GM21529 (cell line): Measurements from ENCODE around the gene PRKCA.
"Not testable (repeated sequence)": the region's sequence is repeated elsewhere in the genome, so short reads cannot be mapped to it uniquely, and the experiment has no call there.

ENCODE experiments used
- ATAC-seq: cut with Tn5 transposase; IDR thresholded peaks from one replicate; pipeline ENCODE4 v1.9.1; 2021; ENCODE audit not compliant: unreplicated experiment

Gene PRKCA

DNA sequence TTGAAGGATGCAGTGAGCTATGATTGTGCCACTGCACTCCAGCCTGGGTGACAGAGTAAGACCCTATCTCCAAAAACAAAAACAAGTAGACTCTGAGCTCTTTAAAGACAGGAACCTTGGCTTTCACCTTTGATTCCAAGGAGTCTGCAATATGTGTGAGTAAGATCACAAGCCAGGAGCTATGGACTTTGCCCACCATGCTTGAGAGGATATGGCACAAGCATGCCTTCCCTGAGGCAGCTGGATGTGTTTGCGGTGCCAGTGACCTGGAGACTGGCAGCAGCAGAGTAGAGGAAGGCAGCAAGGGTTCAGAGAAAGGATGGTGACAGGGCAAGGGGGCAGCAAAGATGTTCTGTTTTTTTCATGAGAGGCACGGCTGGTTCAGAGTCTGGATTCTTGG lies 14.5 kb upstream of the PRKCA start:
- no peak for ATAC-seq

DNA sequence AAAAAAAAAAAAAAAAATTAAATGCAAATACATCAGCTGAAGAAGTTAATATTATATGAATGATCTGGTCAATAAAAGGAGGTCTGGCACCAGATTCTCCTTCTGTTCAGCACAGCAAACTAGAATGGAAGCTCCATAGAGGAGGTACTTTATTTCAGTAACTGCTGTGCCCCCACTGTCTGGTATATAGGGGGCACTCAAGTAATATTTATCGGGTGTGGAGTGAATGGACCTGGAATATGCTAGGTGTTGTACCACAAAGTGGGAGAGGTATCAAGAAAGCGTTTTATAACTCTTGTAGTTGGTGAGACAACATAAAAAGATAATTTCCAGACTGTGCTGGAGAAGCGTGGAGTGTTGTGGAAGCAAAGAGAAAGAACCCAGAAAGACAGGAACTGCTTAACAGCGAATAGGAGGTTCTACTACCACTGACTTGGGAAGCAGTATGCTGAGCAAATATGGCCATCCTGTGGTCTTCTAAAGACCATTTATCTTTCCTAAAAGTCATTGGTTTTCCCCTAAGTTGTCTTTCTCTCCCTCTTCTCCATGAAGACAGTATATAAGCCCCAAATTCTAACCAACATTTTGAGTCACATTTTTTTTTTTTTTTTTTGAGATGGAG lies 12.2 kb upstream of the PRKCA start:
- no peak for ATAC-seq

DNA sequence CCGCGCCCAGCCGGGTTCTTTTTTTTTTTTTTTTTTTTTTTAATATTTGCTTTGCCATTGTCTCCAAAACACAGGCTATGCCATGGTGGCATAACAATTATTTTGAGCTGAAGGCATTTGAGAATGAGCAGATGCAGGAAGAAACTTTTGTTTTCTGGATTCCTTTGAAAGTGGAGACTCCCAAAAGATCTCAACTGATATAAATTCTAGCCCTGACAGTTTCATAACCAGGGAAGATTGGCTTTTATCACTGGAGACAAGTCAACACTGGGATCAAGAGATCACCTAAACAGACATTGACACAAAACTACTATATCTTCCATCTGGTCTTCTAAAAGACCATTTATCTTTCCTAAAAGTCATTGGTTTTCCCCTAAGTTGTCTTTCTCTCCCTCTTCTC lies 10.1 kb upstream of the PRKCA start:
- ATAC-seq, result no peak

- no peak for ATAC-seq
Measured at GRCh38 chr17:66296289-66296725, 6.1 kb upstream of the PRKCA start.

GRCh38 chr17:66297443-66297842 lies 5.0 kb upstream of the PRKCA start:
- ATAC-seq, result not testable (repeated sequence)

- ATAC-seq, result no peak
Measured at GRCh38 chr17:66299711-66300110, 2.7 kb upstream of the PRKCA start.

DNA sequence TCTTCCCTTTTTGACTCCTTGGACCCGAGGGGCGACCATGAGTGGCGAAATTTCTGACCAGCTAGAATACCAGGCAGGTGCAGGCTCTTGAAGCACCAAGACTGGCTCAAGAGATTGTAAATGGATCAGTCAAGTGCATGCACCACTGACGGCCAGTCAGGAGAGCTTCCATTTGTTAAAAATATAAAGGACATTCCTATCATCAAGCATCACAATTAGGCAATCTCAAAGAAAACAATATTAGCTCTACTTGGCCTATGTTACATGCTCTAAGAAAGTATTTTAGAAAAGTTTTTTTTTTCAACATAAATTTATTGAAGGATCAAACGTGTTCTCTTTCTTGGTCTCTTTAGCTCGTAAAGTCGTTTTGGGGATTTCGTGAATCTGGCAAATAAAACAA lies 1.5 kb upstream of the PRKCA start:
- ATAC-seq, result no peak

DNA sequence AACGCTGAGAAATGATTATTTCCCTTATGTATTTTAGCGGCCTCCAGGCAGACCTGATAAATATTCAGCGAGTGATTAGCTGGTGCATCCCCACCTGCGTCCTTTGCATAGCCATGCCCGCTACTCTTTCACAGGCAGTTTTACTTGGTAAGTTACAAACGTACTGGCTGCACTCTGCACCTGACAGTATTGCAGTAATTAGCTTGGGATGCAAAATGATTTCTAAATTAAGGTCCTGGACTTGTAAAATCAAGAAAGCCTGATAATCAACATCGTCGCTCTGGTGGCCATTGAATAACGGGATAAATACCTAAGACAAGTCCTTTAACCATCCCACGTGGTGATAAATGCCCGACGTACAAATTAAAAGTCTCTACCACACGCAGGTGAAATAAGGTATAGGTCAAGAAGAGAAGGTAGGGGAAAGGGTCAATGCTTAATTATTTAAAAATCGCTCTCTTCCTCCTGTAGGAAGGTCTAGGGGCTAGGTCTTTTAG lies 998 bp upstream of the PRKCA start:
- ATAC-seq, result no peak

- peak; percentile 33 for ATAC-seq
Measured at GRCh38 chr17:66302761-66303626, 581 bp downstream of the PRKCA start.

- no peak for ATAC-seq
Measured at GRCh38 chr17:66304304-66305174, 2.1 kb downstream of the PRKCA start.

GRCh38 chr17:66306446-66306845 lies 4.0 kb downstream of the PRKCA start:
- ATAC-seq, result no peak

DNA sequence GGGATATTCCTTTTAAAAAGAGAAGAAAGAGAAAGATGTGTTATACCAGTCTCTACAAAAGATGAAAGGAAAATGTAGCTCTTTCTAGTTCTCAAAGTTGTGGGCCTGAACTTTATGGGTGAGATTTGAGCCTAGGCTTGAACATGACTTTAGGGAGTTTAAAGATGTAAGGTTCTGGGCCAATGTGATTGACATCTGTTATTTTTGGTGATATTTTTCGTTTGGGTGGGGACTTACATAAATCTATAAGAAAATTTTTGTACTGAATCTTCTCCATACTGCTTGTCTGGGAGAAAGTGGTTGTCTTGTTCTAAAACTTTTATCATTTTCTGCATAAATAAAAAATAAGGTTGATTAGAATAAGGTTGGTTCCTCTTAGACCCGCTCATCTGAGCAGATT lies 4.8 kb downstream of the PRKCA start:
- ATAC-seq, result no peak

- ATAC-seq, result no peak
Measured at GRCh38 chr17:66308856-66309255, 6.4 kb downstream of the PRKCA start.

DNA sequence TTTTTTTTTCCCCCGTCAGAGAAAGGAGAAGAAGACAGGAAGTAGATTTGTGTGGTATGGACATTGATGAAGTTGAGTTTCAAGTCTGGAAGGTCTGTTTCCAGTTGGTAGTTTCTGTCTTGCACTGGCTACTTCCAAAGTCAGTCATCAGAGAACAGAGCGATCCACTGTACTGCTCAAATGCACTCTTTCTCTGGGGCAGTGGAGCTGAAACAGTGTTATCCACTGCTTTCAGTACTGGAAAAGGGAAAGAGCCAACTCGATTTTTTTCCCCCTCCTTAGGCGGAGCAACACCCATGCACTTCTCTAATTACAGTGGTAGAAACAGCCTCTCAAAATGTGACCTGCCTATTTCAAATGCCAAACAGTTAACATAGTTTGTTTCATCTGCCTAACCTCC lies 7.4 kb downstream of the PRKCA start:
- ATAC-seq, result no peak

DNA sequence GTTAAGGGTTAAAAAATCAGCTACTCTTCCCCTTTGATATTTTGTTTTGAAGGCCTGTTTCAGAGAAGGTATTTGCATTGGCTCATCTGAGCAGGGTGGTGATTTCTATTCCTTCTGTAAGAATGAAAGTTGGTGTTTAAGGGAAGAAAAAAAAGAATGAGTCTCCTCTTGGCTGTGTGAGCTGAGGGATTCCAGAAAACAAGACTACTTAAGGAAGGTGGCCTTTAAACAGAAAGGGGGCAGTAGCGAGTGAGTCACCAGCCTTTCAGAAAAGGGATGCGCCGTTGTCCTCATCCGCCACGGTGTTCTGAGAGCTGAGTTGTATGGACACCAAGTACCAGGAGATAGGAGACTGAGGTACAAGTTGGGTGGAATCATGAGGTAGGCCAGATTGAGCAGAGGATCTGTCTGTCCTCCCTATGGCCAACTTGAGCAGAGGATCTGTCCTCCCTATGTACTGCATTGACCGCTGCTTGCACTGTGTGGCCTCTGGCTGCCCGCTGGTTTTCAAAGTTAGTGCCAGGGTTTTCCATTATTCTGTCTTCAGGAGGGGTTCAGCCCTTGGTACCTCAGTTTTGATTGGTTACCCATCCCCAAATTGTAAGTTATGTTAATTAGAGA lies 8.2 kb downstream of the PRKCA start:
- ATAC-seq, result no peak

GRCh38 chr17:66312912-66313311 lies 10.5 kb downstream of the PRKCA start:
- no peak for ATAC-seq

GRCh38 chr17:66313325-66313724 lies 10.9 kb downstream of the PRKCA start:
- ATAC-seq, result no peak

GRCh38 chr17:66313995-66314659 lies 11.7 kb downstream of the PRKCA start:
- no peak for ATAC-seq

DNA sequence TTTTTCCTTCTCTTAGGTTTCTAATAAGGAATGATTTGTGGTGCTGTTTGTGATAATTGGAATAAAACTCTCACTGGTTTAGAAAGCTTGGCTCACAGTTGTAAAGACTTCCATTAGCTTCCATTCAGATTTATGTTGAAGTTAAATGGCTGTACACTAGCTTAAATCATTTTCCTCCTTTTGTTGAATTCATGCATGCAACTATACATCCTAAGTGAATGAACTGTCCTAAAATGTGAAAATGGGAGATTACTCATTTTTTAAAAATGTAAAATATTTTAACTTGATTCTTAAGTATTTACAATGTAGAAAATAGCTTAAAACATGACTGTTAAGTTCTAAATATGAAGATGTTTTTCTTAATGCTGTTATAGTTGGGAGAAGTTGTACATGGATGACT lies 15.2 kb downstream of the PRKCA start:
- no peak for ATAC-seq

GRCh38 chr17:66319226-66319625 lies 16.8 kb downstream of the PRKCA start:
- ATAC-seq, result no peak
